ENCODE data around the gene ZBTB25.

Gene ZBTB25

GRCh38 chr14:64461221-64461620 lies 42.4 kb downstream of the ZBTB25 start:
- Histone ChIP-seq H3F3A (ENCODE audit: insufficient read depth, low read length) (no peaks in the 10 kb centered on the region), H3K9me3 (ENCODE audit: low read length) (no peaks in the 10 kb centered on the region), H3K79me2 (ENCODE audit: insufficient read depth, low read length) (no peaks in the 10 kb centered on the region), H3K27me3 (ENCODE audit: insufficient read depth, low read length) (no peaks in the 10 kb centered on the region), H3K4me3 (ENCODE audit: low read depth, low read length, poor library complexity, severe bottlenecking) (no peak overlapping the region), H3K9me2 (ENCODE audit: low read depth, low read length) (no peaks in the 10 kb centered on the region), H3K27ac (ENCODE audit: low read depth, low read length, poor library complexity, severe bottlenecking) (no peak overlapping the region), H4K20me1 (ENCODE audit: insufficient read depth, low read length) (no peaks in the 10 kb centered on the region), H2AFZ (ENCODE audit: low read length) (no peak overlapping the region), H3K36me3 (ENCODE audit: insufficient read depth, low read length) (peaks cover 44% of the 10 kb centered on the region), H3K4me2 (ENCODE audit: low read length) (no peak overlapping the region), H3K4me1 (ENCODE audit: insufficient read depth, low read length, severe bottlenecking) (peaks cover 31% of the 10 kb centered on the region), H3K9ac (ENCODE audit: low read length) (no peak overlapping the region)
- TF ChIP-seq EZH2 (IDR thresholded peaks at IDR 0.05; ENCODE audit: borderline replicate concordance, low read length) (no peak), CTCF (IDR thresholded peaks at IDR 0.05; ENCODE audit: low read length) (no peak)

- Histone ChIP-seq H3K36me3 (ENCODE audit: insufficient read depth, low read length) (peaks cover 61% of the 10 kb centered on the region), H3K4me3 (ENCODE audit: low read depth, low read length, poor library complexity, severe bottlenecking) (no peak overlapping the region), H3K27ac (ENCODE audit: low read depth, low read length, poor library complexity, severe bottlenecking) (no peak overlapping the region)
These were observed 44.1 kb downstream of the ZBTB25 start for GRCh38 chr14:64459405-64460136.

GRCh38 chr14:64454671-64455070 lies 49.0 kb downstream of the ZBTB25 start:
- no peaks in the 10 kb centered on the region for H3K79me2 ChIP-seq (ENCODE audit: insufficient read depth, low read length)
- no peak overlapping the region for H3K4me2 ChIP-seq (ENCODE audit: low read length)
- H2AFZ ChIP-seq (ENCODE audit: low read length): no peak overlapping the region
- H3K4me3 ChIP-seq (ENCODE audit: low read depth, low read length, poor library complexity, severe bottlenecking): no peak overlapping the region
- H3K9me2 ChIP-seq (ENCODE audit: low read depth, low read length): no peaks in the 10 kb centered on the region
- H3K9me3 ChIP-seq (ENCODE audit: low read length): no peaks in the 10 kb centered on the region
- TF ChIP-seq EZH2 (IDR thresholded peaks at IDR 0.05; ENCODE audit: borderline replicate concordance, low read length): no peak
- no peak for TF ChIP-seq CTCF (IDR thresholded peaks at IDR 0.05; ENCODE audit: low read length)
- H3F3A ChIP-seq (ENCODE audit: insufficient read depth, low read length): no peaks in the 10 kb centered on the region
- H3K4me1 ChIP-seq (ENCODE audit: insufficient read depth, low read length, severe bottlenecking): peaks cover 11% of the 10 kb centered on the region
- H3K36me3 ChIP-seq (ENCODE audit: insufficient read depth, low read length): peaks cover 88% of the 10 kb centered on the region
- no peaks in the 10 kb centered on the region for H4K20me1 ChIP-seq (ENCODE audit: insufficient read depth, low read length)
- H3K9ac ChIP-seq (ENCODE audit: low read length): no peak overlapping the region
- no peaks in the 10 kb centered on the region for H3K27me3 ChIP-seq (ENCODE audit: insufficient read depth, low read length)
- H3K27ac ChIP-seq (ENCODE audit: low read depth, low read length, poor library complexity, severe bottlenecking): no peak overlapping the region

More at GRCh38 chr14:64459405-64460136, 44.1 kb downstream of the ZBTB25 start:
- no peaks in the 10 kb centered on the region for H3K79me2 ChIP-seq (ENCODE audit: insufficient read depth, low read length)
- no peaks in the 10 kb centered on the region for H4K20me1 ChIP-seq (ENCODE audit: insufficient read depth, low read length)
- no peak overlapping the region for H2AFZ ChIP-seq (ENCODE audit: low read length)
- H3K27me3 ChIP-seq (ENCODE audit: insufficient read depth, low read length): no peaks in the 10 kb centered on the region
- peaks cover 18% of the 10 kb centered on the region for H3K4me1 ChIP-seq (ENCODE audit: insufficient read depth, low read length, severe bottlenecking)
- TF ChIP-seq EZH2 (IDR thresholded peaks at IDR 0.05; ENCODE audit: borderline replicate concordance, low read length) (no peak), CTCF (IDR thresholded peaks at IDR 0.05; ENCODE audit: low read length) (no peak)
- no peak overlapping the region for H3K9ac ChIP-seq (ENCODE audit: low read length)
- no peak overlapping the region for H3K4me2 ChIP-seq (ENCODE audit: low read length)
- H3K9me2 ChIP-seq (ENCODE audit: low read depth, low read length): no peaks in the 10 kb centered on the region
- no peaks in the 10 kb centered on the region for H3K9me3 ChIP-seq (ENCODE audit: low read length)
- H3F3A ChIP-seq (ENCODE audit: insufficient read depth, low read length): no peaks in the 10 kb centered on the region

Measured in OCI-LY1 (cell line).